Panc1 (cell line): ENCODE results near the gene COL23A1. TPM values are rescaled to one million over a fixed set of nuclear protein-coding genes. Genes with fewer than 3 reads are reported as not detected.

ENCODE experiments used
- ATAC-seq: fragments of 200-7000 bp; cut with Tn5 transposase; 2 replicates; pipeline ENCODE4 v1.9.1; 2020; ENCODE audit warnings: mild to moderate bottlenecking, moderate library complexity
- Bru-seq: library from RNA; stranded (reverse); fragments of 400-500 nt; gene quantifications from one replicate; lab custom pipeline; 2021; lab: Mats Ljungman, UMichigan
- BruChase-seq, 2 experiments: library from RNA; stranded (reverse); fragments of 400-500 nt; gene quantifications; one replicate each; lab custom pipeline; 2021; lab: Mats Ljungman, UMichigan
- BruUV-seq: library from RNA; stranded (reverse); fragments of 400-500 nt; replicated peaks from 2 replicates; lab custom pipeline; 2021; lab: Mats Ljungman, UMichigan
- CTCF ChIA-PET: fragments of 300-600 bp; sonication (Branson Sonifier 250); formaldehyde crosslinking; loops from one replicate; lab custom pipeline; 2022; ENCODE audit warnings: antibody characterized with exemption; lab: Charles Lee
- POLR2A ChIA-PET: fragments of 300-600 bp; sonication (Branson Sonifier 250); formaldehyde crosslinking; loops from one replicate; lab custom pipeline; 2022; ENCODE audit warnings: antibody characterized with exemption; lab: Charles Lee
- DNase-seq: peaks from one replicate; pipeline ENCODE4 v3.0.0-alpha.2; 2010; ENCODE audit warnings: low read depth, low spot score
- H3K27ac ChIP-seq: 2 replicates; pipeline ENCODE4 v1.5.1; 2011; ENCODE audit warnings: mild to moderate bottlenecking, low read length, inconsistent platforms
- H3K27me3 ChIP-seq: fragments of 200-500 bp; sonication (Bioruptor generic); 2 replicates; pipeline ENCODE4 v1.6.0; 2014; ENCODE audit warnings: low read length, inconsistent platforms; ENCODE audit not compliant: control insufficient read depth, insufficient read depth
- H3K36me3 ChIP-seq: fragments of 200-500 bp; sonication (Bioruptor generic); 2 replicates; pipeline ENCODE4 v1.5.1; 2014; ENCODE audit warnings: inconsistent platforms, mild to moderate bottlenecking, low read length, moderate library complexity; ENCODE audit not compliant: control insufficient read depth, insufficient read depth
- H3K4me1 ChIP-seq: 2 replicates; pipeline ENCODE4 v1.5.1; 2011; ENCODE audit warnings: inconsistent platforms, mild to moderate bottlenecking, low read length, moderate library complexity; ENCODE audit not compliant: control insufficient read depth, insufficient read depth
- H3K4me3 ChIP-seq, 2 experiments: 2 replicates each; pipeline ENCODE4 v1.5.1; 2011 to 2012; ENCODE audit warnings: low read depth in 2 of 2, low read length in 2 of 2, mild to moderate bottlenecking in 2 of 2, inconsistent platforms in 1 of 2, moderate library complexity in 1 of 2
- H3K9me3 ChIP-seq: fragments of 200-500 bp; sonication (Bioruptor generic); 2 replicates; pipeline ENCODE4 v1.5.1; 2014; ENCODE audit warnings: low read depth, mild to moderate bottlenecking, inconsistent platforms, low read length, moderate library complexity; ENCODE audit not compliant: control insufficient read depth, insufficient read depth
- POLR2AphosphoS5 ChIP-seq: IDR thresholded peaks from 2 replicates; pipeline ENCODE4 v1.6.1; 2012; ENCODE audit warnings: mild to moderate bottlenecking, low read depth, low read length, moderate library complexity
- SIN3A ChIP-seq: IDR thresholded peaks from 2 replicates; pipeline ENCODE4 v1.6.1; 2012; ENCODE audit warnings: low read depth, mild to moderate bottlenecking, low read length, moderate library complexity, borderline replicate concordance; ENCODE audit not compliant: insufficient read depth
- TCF7L2 ChIP-seq: IDR thresholded peaks from 2 replicates; pipeline ENCODE4 v1.6.1; 2011; ENCODE audit warnings: mild to moderate bottlenecking, low read depth, low read length, inconsistent platforms
- in situ Hi-C: cut with HindIII; loops from 2 replicates; pipeline ENCODE4 v1.10.0; 2016; ENCODE audit warnings: low sequenced_read_pairs, low pct_unique_long_range_greater_than_20kb
- intact Hi-C: fragments of 100-400 bp; cut with micrococcal nuclease; formaldehyde crosslinking; loops from one replicate; pipeline ENCODE4 v1.10.0; 2022; ENCODE audit not compliant: unreplicated experiment
- long read RNA-seq: library from polyadenylated mRNA; unstranded; transcript quantifications from one replicate; pipeline ENCODE4 v2.0.0, GENCODE V29; 2021; ENCODE audit not compliant: unreplicated experiment
- polyA plus RNA-seq: library from polyadenylated mRNA; unstranded; fragments of >200 nt; gene quantifications from one replicate; pipeline ENCODE4 v1.2.1, GENCODE V29; 2012; ENCODE audit warnings: missing spikeins; ENCODE audit not compliant: insufficient read length
- total RNA-seq: library from RNA; stranded (reverse); gene quantifications from one replicate; pipeline ENCODE4 v1.2.1, GENCODE V29; 2021; ENCODE audit not compliant: unreplicated experiment
- TF ChIP-seq, protein P1 (sequence below): fragments of 450-650 bp; IDR thresholded peaks from 2 replicates; pipeline ENCODE4 v1.5.1; 2017; ENCODE audit warnings: mild to moderate bottlenecking
- TF ChIP-seq, protein P2 (sequence below), 2 experiments: IDR thresholded peaks; 2 replicates each; pipeline ENCODE4 v1.6.1; 2011 to 2012; ENCODE audit warnings: low read depth in 2 of 2, control low read depth in 1 of 2, low read length in 1 of 2, mild to moderate bottlenecking in 1 of 2, moderate library complexity in 1 of 2; ENCODE audit not compliant: insufficient read depth in 1 of 2

Gene COL23A1
- total RNA-seq (0.05 TPM), Bru-seq, nascent RNA (percentile 14 among the genes with signal in this experiment), BruChase-seq, experiment 1, labeled RNA remaining after a 2-hour chase (percentile 13 among the genes with signal in this experiment), BruChase-seq, experiment 2, labeled RNA remaining after a 6-hour chase (percentile 15 among the genes with signal in this experiment)
- not detected for polyA plus RNA-seq
- long read RNA-seq, result 0 reads

DNA sequence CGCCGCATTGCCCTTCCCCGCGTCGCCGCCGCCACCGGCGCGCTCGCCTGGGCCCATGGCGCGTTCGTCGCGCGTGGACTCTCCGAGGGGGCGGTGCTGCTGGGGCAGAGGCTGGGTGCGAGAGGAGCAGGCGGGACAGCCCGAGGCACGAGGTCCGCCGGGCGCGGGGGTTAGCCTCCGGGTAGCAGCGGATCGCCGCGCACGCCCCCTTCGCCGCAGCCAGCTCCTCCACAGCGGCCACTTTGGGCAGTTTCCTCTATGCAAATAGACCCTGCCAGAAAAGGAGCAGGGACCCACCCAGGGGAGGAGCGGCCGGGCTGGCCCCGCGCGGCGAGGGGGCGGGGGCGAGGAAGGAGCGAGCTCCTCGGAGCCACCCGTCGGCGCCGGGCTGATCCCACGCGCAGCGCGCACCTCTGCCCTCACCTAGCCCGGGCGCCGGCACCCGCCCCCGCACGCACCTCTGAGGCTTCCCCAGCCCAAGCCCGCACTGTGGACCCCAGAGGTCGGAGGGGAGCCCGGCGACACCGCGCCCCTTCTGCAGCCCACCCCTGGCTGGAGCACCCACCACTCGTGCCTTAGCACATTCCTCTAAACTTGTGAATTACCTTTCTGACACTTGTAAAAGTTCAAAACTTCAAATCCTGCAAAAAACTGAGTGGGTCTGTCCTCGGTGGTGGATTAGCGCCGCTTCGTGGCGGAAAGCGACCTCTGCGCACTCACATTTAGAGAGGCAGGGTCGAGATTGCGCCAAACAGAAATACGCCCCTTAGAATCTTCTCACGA lies at the start of gene COL23A1:
Gene COL23A1 (minus strand): TSS at position 253 of the 783 bp plus-strand sequence.
- in situ Hi-C loops, result no loop called here
- Histone ChIP-seq H3K4me1 (peaks cover 6% of the 10 kb centered on the region; the same call in 1 of the 2 replicates), H3K4me3 (peak within 1 kb of the TSS; percentile 32 to 37), H3K27me3 (peaks cover 12% of the 10 kb centered on the region), H3K9me3 (no peaks in the 10 kb centered on the region; the same call in 1 of the 2 replicates), H3K27ac (no peak within 1 kb of the TSS), H3K36me3 (no peaks in the 10 kb centered on the region)
- ChIA-PET POLR2A (interaction anchor here (0.7 kb wide), 1 partner anchor 104 kb away, joined by 5 read pairs; no protein-coding TSS in a partner anchor), CTCF (interaction anchor here (0.8 to 1.0 kb wide), 2 partner anchors 306 to 310 kb away, joined by 3 to 5 read pairs; no protein-coding TSS in a partner anchor)
- TF ChIP-seq, protein P1, sequence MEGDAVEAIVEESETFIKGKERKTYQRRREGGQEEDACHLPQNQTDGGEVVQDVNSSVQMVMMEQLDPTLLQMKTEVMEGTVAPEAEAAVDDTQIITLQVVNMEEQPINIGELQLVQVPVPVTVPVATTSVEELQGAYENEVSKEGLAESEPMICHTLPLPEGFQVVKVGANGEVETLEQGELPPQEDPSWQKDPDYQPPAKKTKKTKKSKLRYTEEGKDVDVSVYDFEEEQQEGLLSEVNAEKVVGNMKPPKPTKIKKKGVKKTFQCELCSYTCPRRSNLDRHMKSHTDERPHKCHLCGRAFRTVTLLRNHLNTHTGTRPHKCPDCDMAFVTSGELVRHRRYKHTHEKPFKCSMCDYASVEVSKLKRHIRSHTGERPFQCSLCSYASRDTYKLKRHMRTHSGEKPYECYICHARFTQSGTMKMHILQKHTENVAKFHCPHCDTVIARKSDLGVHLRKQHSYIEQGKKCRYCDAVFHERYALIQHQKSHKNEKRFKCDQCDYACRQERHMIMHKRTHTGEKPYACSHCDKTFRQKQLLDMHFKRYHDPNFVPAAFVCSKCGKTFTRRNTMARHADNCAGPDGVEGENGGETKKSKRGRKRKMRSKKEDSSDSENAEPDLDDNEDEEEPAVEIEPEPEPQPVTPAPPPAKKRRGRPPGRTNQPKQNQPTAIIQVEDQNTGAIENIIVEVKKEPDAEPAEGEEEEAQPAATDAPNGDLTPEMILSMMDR, result peak; percentile 95
- no peak for TF ChIP-seq SIN3A
- TF ChIP-seq, protein P2, sequence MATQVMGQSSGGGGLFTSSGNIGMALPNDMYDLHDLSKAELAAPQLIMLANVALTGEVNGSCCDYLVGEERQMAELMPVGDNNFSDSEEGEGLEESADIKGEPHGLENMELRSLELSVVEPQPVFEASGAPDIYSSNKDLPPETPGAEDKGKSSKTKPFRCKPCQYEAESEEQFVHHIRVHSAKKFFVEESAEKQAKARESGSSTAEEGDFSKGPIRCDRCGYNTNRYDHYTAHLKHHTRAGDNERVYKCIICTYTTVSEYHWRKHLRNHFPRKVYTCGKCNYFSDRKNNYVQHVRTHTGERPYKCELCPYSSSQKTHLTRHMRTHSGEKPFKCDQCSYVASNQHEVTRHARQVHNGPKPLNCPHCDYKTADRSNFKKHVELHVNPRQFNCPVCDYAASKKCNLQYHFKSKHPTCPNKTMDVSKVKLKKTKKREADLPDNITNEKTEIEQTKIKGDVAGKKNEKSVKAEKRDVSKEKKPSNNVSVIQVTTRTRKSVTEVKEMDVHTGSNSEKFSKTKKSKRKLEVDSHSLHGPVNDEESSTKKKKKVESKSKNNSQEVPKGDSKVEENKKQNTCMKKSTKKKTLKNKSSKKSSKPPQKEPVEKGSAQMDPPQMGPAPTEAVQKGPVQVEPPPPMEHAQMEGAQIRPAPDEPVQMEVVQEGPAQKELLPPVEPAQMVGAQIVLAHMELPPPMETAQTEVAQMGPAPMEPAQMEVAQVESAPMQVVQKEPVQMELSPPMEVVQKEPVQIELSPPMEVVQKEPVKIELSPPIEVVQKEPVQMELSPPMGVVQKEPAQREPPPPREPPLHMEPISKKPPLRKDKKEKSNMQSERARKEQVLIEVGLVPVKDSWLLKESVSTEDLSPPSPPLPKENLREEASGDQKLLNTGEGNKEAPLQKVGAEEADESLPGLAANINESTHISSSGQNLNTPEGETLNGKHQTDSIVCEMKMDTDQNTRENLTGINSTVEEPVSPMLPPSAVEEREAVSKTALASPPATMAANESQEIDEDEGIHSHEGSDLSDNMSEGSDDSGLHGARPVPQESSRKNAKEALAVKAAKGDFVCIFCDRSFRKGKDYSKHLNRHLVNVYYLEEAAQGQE (IDR thresholded peaks at IDR 0.05; ENCODE audit: insufficient read depth in 1 of 2, low read depth in 2 of 2, low read length in 1 of 2), result no peak
- no TSS peak for BruUV-seq
- intact Hi-C loops, result loop anchor here (5.0 kb wide), 1 partner anchor 308 kb away; no protein-coding TSS in a partner anchor
- DNase-seq (peak; percentile 15), ATAC-seq (peak; percentile 67)

DNA sequence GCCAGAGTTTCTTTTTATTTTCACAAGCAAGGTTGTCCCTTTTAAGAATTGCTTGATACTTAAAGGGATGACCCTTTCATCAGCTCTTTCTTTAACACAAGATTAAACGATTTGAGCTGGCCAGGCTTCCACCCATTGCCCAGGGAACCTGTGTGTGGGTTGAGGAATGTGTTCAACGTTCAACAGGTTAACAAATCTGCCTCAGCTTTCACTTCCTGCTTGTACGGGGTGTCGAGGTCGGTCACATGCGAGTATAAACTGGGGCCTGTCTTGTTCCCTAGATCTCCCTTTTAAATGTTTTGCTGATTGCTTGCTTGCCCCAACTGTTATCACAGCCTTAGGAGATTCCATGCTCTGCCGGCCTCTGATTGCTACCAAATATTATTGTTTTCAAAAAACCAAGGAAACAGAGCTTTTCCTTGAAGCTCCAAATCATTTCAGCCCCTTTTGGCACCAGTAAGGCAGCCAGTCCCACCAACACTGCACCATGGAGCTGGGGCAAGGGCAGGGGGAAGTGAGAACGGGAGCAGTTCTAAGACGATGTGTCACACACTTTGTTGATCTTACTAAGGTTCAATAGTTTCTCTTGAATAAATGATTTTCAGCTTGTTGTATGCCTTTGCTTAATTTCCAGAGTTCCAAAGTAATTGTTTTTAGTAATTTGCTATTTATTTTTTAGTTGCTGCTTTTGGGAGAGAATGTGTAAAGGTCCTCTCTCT lies 47.3 kb upstream of the COL23A1 start:
- intact Hi-C loops, result no loop called here
- DNase-seq (no peak), ATAC-seq (no peak)
- H3K27me3 ChIP-seq, result no peaks in the 10 kb centered on the region
- H3K9me3 ChIP-seq, result no peaks in the 10 kb centered on the region; the same call in 1 of the 2 replicates
- H3K4me1 ChIP-seq, result no peaks in the 10 kb centered on the region; the same call in 1 of the 2 replicates
- no peak overlapping the region for H3K27ac ChIP-seq
- H3K4me3 ChIP-seq, result no peak overlapping the region
- no peaks in the 10 kb centered on the region for H3K36me3 ChIP-seq
- no TSS peak for BruUV-seq
- in situ Hi-C loops, result no loop called here
- POLR2A ChIA-PET, result interaction anchor here (0.6 kb wide), 1 partner anchor 48 kb away, joined by 6 read pairs; no protein-coding TSS in a partner anchor
- TF ChIP-seq POLR2AphosphoS5 (no peak), SIN3A (no peak), TCF7L2 (no peak)
- TF ChIP-seq, protein P2 (IDR thresholded peaks at IDR 0.05; ENCODE audit: insufficient read depth in 1 of 2, low read depth in 2 of 2, low read length in 1 of 2), result no peak
- TF ChIP-seq, protein P1, result no peak
- CTCF ChIA-PET, result no interaction called here
